MG63 (cell line): ENCODE measurements around the gene LYPD6B. TPM values are rescaled to one million over a fixed set of nuclear protein-coding genes. Genes with fewer than 3 reads are reported as not detected.

ENCODE experiments used
- DNase-seq: peaks from one replicate; pipeline ENCODE4 v3.0.0-alpha.2; 2020
- H3K27me3 ChIP-seq: fragments of 250-450 bp; sonication (Bioruptor Pico); 2 replicates; pipeline ENCODE4 v1.5.1; 2020; ENCODE audit warnings: mild to moderate bottlenecking, moderate library complexity
- H3K36me3 ChIP-seq: fragments of 250-450 bp; sonication (Bioruptor Pico); 2 replicates; pipeline ENCODE4 v1.5.1; 2020; ENCODE audit warnings: mild to moderate bottlenecking, moderate library complexity
- H3K4me3 ChIP-seq: fragments of 250-450 bp; sonication (Bioruptor Pico); 2 replicates; pipeline ENCODE4 v1.5.1; 2020; ENCODE audit warnings: mild to moderate bottlenecking, moderate library complexity
- H3K9me3 ChIP-seq: fragments of 250-450 bp; sonication (Bioruptor Pico); 2 replicates; pipeline ENCODE4 v1.5.1; 2020; ENCODE audit warnings: mild to moderate bottlenecking, moderate library complexity
- total RNA-seq: library from RNA; depleted of rRNA; stranded (reverse); fragments of >200 nt; shearing (Covaris generic); gene quantifications from 2 replicates; pipeline ENCODE4 v1.2.3, GENCODE V29; 2014; ENCODE audit warnings: low replicate concordance

LYPD6B gene
- total RNA-seq, 1 experiment from 2014 or later: 1.6 TPM

DNA sequence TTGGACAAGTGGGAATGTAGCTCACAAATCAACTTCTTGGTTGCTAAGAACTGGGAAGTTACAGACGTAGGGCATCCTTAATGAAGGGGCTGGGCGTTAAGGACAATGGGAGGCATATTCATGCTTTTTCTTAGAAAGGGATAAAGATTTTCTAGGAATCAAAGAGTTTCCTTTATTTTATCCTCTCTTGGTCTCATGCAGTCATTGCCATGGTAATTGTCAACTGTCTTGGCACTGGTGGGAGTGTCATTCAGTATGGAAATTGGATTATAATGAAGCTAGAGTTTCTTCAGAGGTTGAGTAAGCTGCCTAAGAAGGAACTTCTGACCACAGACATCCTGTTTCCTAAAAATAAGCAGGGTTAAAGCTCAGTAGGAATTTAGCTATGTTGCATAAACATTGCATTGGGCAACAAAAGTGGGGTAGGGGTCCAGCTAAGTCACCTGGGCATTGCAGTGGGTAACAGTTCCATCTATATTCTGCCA, 114.0 kb downstream of the LYPD6B start:
- Histone ChIP-seq H3K9me3 (no peaks in the 10 kb centered on the region), H3K36me3 (no peaks in the 10 kb centered on the region), H3K4me3 (no peak overlapping the region), H3K27me3 (no peaks in the 10 kb centered on the region)
- DNase-seq: no peak

DNA sequence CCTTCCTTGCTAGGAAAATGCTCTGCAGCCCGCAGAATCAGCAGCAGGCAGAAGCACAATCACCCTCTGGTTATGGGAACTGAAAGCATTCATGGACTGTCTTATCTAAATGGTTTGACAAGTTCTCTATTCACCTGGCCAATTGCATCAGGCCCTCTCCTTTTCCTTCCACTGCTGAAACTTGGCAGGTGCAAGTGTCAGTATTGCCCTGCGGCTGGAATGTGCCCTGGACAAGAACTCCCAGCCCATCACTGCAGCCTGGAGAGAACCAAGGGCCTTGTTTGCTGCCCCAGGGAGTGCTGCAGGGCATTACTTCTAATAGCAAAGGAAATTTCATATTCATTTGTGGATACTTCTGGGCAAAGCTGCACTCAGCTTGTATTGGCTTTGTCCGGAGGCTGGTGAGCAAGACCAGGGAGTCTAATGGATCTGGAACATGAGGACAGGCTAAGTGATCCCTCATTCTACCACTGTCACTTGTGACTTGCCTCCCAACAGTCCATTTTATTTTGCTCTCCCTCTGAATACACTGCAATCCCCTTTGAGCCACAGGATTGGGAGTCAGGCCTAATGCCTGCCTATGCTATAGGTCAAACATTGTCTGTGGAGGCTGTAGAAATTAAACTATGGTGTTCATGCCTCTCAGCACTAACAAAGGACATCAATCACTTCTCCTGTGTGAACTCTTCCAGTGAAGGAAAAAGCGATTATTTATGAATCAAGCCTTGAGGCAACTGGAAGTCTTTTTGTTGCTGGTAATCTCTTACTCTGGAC, 116.9 kb downstream of the LYPD6B start:
- Histone ChIP-seq H3K9me3 (no peaks in the 10 kb centered on the region), H3K27me3 (no peaks in the 10 kb centered on the region), H3K36me3 (no peaks in the 10 kb centered on the region), H3K4me3 (no peak overlapping the region)
- no peak for DNase-seq

DNA sequence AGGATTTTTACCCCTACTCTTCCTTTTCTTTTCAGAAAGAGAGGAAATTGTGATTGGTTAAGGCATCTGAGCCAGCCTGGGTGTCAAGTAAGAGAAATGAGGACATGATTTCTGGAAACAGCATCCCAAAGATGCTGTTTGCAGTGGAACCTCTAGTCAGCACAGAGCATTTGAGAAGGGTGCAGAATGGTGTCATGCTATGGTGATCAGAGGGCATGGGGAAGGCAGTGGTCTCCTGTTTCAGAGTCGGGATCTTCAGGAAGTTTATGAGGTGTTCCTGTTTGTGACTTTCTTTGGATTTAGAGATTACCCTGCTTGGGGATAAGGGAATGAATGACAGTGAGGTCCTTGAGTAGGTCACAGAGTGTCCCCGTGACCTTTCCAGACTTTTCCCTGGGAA, 117.5 kb downstream of the LYPD6B start:
- Histone ChIP-seq H3K4me3 (no peak overlapping the region), H3K27me3 (no peaks in the 10 kb centered on the region), H3K36me3 (no peaks in the 10 kb centered on the region), H3K9me3 (no peaks in the 10 kb centered on the region)
- no peak for DNase-seq

DNA sequence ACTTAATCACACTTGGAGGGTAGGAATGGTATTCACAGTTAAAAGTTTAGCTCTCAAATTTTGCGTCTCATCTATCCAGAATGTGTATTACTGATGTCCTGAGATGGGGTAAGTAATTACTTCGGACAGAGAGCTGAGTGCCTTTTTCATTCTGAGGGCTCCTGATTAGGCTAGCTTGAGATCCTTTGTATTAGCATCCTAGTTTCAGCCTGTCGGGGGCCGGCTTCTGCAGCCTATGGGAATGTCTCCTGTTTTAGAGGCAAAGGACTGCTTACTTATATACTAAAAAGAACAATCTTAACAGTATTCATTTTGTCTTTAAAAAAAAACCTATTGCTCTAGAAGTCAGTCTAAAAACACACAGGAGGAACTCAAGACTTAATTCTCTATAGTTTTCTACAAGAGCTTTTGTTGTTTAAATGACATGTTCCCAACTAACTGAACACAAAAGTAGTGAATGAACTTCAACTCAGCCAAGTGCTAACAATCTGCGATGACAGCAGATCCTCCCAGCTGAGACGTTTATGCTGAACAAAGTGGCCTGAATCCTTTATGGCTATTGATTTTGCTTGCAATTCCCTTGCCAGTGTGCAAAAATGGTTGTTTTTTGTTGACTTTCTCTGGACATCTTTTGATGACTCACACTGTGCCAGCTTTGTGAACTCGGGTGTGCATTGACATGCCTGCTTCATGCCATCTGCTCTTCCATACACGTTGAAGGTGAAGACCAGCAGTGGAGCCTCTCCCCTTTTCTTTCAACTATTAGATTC, 118.7 kb downstream of the LYPD6B start:
- no peaks in the 10 kb centered on the region for H3K36me3 ChIP-seq

DNA sequence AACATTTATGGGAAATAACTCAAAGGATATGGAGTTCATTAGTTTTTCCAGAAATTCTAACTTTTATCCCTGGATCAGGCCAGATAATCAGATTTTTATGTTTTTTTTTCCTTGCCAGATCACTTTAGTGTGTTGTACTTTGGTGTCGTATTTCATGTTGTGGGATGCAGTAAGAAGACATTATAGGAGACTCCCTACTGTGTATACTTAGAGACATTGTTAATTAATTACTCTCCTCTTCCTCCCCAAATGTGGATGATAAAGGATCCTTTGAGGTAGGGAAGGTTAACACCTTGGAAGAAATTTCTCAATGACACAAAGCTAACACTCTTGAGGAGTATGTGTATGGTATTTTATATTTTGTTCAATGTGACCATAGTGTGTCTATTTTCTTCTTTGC, 120.5 kb downstream of the LYPD6B start:
- H3K27me3 ChIP-seq: no peaks in the 10 kb centered on the region
- H3K4me3 ChIP-seq: no peak overlapping the region
- no peak for DNase-seq
- no peaks in the 10 kb centered on the region for H3K9me3 ChIP-seq
- H3K36me3 ChIP-seq: no peaks in the 10 kb centered on the region

More for the DNA sequence above, 118.7 kb downstream of the LYPD6B start:
- no peaks in the 10 kb centered on the region for H3K9me3 ChIP-seq
- DNase-seq: no peak
- no peak overlapping the region for H3K4me3 ChIP-seq
- H3K27me3 ChIP-seq: no peaks in the 10 kb centered on the region

DNA sequence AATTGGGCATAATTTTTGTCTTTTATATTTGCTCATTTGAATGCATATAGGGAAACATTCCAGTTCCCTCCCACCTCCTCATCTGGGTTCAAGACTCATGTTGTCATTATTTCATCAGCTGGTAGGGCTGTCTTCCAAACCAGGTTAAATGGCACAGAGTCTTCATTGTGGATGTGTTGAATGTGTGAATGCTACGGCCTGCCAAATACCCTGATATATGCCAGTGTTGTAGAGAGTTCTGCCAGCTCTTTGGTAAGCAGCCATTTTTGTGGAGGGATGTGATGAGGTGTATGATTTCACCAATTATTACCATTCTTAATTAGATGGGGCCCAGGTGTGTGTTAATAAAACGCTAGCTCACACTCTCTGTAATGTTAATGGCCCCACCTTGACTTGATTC, 121.7 kb downstream of the LYPD6B start:
- Histone ChIP-seq H3K4me3 (no peak overlapping the region), H3K36me3 (no peaks in the 10 kb centered on the region), H3K27me3 (no peaks in the 10 kb centered on the region), H3K9me3 (no peaks in the 10 kb centered on the region)
- DNase-seq: no peak

DNA sequence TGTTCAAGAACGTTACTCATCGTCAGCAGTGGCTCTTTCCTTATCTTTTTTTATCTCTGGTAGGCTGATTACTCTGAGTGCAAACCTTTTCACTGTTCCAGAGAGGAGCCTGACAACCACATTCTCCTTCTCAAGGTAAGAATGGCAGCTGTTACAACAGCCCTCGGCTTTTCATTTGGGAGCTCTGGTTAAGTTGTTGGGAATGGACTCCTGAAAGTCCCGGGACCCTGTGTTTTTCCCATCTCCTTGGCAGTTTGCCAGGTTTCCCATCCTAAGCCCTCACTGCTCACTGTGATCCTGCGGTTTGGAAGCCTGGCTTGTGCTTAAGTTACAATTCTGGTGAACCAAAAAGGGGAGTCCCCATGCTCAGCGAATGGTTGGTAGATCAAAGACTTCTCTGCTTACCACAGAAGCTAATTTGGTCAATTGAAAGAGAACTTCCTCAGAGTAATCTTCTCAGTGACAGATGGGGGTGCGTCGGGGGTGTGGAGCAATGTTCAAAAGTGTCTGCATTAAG, 122.3 kb downstream of the LYPD6B start:
- Histone ChIP-seq H3K4me3 (no peak overlapping the region), H3K27me3 (no peaks in the 10 kb centered on the region), H3K9me3 (no peaks in the 10 kb centered on the region), H3K36me3 (no peaks in the 10 kb centered on the region)
- DNase-seq: no peak

DNA sequence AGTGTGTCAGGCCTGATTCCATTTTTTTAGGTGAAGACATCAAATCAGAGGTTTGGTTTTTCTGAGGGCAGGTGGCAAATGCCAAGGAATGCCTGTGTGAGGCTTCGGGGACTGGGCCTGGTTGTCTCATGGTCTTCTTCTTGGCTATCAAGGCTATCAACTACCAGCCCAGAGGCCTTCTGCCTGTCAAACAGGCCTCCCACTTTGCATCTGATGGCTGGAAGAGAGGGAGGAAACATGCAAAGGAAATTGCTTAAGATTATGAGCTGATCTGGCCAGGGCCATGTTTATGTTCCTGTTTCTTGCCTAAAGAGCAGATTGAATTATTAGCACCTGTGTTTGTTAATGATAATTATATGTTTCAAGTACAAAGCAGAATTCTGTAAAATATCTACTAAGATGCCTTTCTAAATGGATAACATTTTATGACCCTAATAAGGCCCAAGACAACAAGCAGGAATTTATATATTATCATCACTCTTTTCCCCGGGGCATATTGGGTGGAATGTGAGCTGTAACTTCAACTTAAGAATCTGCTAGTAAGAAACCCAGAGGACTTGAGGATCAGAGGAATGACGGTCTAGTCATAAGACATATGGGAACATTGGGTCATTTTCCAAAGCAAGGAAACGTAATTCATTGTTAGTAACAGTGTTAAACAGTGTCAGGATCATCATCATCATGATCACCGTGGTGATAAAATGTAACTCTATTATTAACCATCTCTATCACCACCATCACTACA, 123.2 kb downstream of the LYPD6B start:
- DNase-seq: no peak
- Histone ChIP-seq H3K9me3 (no peaks in the 10 kb centered on the region), H3K4me3 (no peak overlapping the region), H3K36me3 (no peaks in the 10 kb centered on the region), H3K27me3 (no peaks in the 10 kb centered on the region)

DNA sequence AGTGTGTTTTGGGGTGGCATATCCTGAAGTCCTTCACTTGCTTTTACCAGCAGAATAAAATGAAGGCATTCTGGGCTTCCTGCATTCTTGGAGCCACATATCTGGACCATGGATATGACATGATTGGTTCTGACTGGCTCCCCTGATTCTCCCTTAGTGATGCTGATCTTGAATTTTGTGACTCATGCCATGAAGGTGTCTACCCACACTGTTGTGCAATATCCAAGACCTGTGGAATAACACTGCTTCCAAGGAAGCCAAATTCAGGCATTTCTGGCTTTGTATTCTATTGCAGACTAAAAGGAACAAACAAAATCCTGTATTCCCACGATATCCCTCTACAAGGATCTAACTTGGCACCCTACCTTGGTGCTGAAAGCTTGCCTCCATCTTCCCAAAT, 125.8 kb downstream of the LYPD6B start:
- no peak overlapping the region for H3K4me3 ChIP-seq
- no peaks in the 10 kb centered on the region for H3K36me3 ChIP-seq
- H3K27me3 ChIP-seq: no peaks in the 10 kb centered on the region
- no peaks in the 10 kb centered on the region for H3K9me3 ChIP-seq
- no peak for DNase-seq

DNA sequence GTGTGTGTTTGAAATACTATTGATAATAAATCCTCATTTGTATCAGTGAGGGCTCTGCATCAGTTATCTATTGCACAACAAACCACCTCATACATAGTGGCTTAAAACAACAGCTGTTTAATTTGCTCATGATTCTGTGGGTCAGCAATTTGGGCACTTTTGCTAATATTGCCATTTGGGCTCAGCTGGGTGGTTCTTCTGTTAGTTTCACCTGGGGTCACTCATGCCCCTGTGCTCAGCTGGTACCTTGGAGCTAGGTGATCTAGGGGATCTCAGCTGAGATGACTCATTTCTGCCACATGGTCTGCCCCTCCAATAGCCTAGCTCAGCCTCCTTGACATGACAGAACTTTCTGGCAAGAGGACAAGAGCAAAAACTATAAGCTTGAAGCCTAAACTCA, 126.3 kb downstream of the LYPD6B start:
- DNase-seq: no peak
- Histone ChIP-seq H3K27me3 (no peaks in the 10 kb centered on the region), H3K9me3 (no peaks in the 10 kb centered on the region), H3K4me3 (no peak overlapping the region), H3K36me3 (no peaks in the 10 kb centered on the region)

DNA sequence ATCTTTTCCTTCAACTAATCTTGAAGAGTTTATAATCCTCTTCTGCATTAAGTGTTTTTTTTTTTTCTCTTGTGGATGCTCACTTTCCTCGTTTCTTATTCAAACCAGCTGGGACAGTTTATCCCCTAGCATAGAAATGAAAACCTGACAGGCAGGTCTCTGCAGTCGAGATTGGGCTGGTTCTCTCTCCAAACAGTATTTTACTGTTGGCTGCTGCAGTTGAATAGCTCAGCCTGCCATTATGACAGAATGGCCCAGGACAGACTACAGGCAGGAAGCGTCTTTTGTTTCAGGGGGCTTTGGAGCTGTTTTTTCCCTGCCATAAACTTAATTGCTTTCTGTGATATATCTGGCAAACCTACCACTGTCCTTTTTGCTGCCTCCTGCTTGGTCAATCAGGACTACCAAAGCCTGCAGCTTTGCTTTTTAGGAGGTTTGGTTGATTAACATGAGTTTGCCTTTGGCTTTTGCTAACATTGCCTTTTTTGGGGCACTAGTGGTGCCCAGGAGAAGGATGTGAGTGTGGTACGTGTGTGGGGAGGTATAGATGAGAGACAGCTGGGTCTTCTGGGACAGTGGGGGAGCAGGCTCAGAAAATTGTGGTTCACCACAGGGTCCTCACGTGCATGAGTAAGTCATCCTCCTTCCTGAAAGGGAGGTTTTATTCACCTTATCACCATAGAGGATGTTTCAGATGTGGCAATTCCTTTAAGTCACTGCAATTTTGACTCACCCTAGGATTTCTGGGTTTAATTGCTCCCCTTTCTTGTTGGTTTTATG, 128.7 kb downstream of the LYPD6B start:
- Histone ChIP-seq H3K4me3 (no peak overlapping the region), H3K36me3 (no peaks in the 10 kb centered on the region), H3K9me3 (no peaks in the 10 kb centered on the region), H3K27me3 (no peaks in the 10 kb centered on the region)
- DNase-seq: no peak

DNA sequence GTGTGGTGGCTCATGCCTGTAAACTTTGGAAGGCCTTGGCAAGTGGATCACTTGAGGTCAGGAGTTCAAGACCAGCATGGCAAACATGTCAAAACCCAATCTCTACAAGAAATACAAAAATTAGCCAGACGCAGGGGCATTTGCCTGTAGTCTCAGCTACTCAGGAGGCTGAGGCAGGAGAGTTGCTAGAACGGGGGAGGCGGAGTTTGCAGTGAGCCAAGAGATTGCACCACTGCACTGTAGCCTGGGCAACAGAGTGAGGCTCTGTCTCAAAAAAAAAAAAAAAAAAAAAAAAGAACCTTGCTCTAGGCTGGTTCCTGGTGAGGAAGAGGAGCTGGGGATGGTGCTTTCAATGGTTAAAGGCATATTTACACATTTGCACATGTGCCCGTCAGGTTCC, 129.4 kb downstream of the LYPD6B start:
- Histone ChIP-seq H3K4me3 (no peak overlapping the region), H3K9me3 (no peaks in the 10 kb centered on the region), H3K36me3 (no peaks in the 10 kb centered on the region), H3K27me3 (no peaks in the 10 kb centered on the region)
- no peak for DNase-seq

DNA sequence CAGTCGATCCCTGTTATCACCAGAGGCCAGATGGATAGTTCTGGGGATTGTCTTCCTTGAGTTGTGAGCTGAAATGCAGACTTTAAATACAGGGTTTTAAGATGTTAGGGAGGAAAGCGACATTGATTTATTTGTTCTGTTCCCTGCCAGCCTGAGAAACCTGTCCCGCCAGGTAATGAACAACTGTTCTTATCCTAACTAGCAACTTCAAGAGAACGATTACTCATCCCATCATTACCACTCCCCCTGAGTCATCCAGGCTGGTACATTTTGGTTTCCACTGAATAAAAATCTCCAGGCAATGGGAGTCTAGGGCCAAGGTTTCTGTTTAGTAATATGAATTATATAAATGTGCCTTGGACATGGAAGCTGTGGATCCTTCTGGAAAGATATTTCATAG, 131.2 kb downstream of the LYPD6B start:
- Histone ChIP-seq H3K9me3 (no peaks in the 10 kb centered on the region), H3K36me3 (no peaks in the 10 kb centered on the region), H3K4me3 (no peak overlapping the region), H3K27me3 (no peaks in the 10 kb centered on the region)
- DNase-seq: no peak

DNA sequence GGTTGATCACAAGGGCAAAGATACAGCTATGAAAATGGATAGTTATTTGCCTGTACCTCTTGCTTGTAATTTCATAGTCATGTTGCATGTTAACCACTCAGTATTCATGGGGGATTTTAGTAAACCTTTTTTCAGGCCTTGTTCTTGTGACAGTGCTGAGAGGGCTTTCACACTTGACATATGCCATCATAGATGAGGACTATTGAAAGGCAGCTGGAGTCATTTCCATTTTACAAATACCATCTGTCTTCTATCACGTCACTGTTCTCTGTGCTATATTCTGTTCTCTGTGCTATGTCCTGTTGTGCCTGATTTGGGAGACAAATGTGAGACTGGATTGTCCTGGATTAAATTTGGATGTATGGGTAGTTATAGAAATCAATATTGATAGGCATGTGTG, 131.7 kb downstream of the LYPD6B start:
- H3K27me3 ChIP-seq: no peaks in the 10 kb centered on the region
- H3K36me3 ChIP-seq: no peaks in the 10 kb centered on the region
- DNase-seq: no peak

DNA sequence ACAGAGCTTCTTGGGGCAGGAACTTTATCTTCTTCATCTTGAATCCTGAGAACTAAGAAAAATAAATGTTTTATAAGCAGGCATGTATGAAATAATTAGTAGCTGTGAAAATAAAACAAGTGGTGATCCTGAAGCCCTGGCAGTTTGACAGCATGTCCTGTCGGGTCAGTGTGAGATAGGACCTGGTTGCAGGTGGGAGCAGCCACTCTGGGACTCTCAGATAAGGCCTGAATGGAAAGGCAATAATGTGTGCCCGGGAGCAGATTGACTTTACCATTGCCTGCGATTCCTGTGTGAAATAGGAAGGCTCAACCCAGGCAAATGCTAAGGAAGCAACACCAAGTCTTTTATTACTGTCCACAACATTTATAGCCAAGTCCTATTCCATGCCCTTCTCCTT, 132.4 kb downstream of the LYPD6B start:
- DNase-seq: no peak
- Histone ChIP-seq H3K4me3 (no peak overlapping the region), H3K9me3 (no peaks in the 10 kb centered on the region), H3K36me3 (no peaks in the 10 kb centered on the region), H3K27me3 (no peaks in the 10 kb centered on the region)

More for the DNA sequence above, 131.7 kb downstream of the LYPD6B start:
- Histone ChIP-seq H3K9me3 (no peaks in the 10 kb centered on the region), H3K4me3 (no peak overlapping the region)

DNA sequence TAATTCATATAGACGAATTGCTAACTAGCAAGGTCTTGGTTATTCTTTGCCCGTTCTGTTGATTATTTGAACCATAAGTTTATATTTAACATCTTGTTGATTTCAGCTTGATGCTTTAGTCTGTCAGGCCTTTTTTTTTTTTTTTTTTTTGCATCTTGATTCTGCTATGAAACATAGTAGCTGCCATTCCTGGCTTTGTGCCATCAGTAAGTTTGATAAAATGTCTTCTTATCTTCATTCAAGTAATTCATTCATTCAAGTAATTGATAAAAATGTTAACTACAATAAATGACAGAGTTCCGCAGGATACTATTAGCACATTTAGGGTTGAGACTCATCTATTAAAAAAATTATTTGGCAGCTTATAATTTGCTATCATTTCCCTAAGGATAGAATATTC, 134.7 kb downstream of the LYPD6B start:
- no peak overlapping the region for H3K4me3 ChIP-seq
- no peaks in the 10 kb centered on the region for H3K9me3 ChIP-seq
- no peaks in the 10 kb centered on the region for H3K36me3 ChIP-seq
- H3K27me3 ChIP-seq: no peaks in the 10 kb centered on the region
- DNase-seq: no peak
